K562 (cell line): Measurements from ENCODE around the gene GDF2.

Source experiments
- CHD2 ChIP-seq: IDR thresholded peaks from 2 replicates; pipeline ENCODE4 v1.6.1; 2011; ENCODE audit warnings: low read depth, low read length
- CHD4 ChIP-seq: fragments of 200-600 bp; sonication (generic); IDR thresholded peaks from 3 replicates; pipeline ENCODE4 v1.6.1; 2012; ENCODE audit warnings: low read depth, mild to moderate bottlenecking, mixed read lengths, low read length, inconsistent platforms; ENCODE audit not compliant: insufficient read depth, insufficient replicate concordance, poor library complexity, severe bottlenecking
- SMARCC2 ChIP-seq: fragments of 450-650 bp; IDR thresholded peaks from 2 replicates; pipeline ENCODE4 v1.6.1; 2017; ENCODE audit warnings: antibody characterized with exemption, moderate library complexity, mild to moderate bottlenecking, low read depth
- USF1 ChIP-seq: sonication (generic); formaldehyde crosslinking; IDR thresholded peaks from 2 replicates; pipeline ENCODE4 v1.9.0; 2022; ENCODE audit warnings: mild to moderate bottlenecking, missing genetic modification reagents
- TF ChIP-seq, protein P1 (sequence below), 3 experiments: IDR thresholded peaks in 2 of 3; conservative IDR thresholded peaks in 1 of 3; 2 replicates each; pipeline ENCODE4 v1.5.1; 2011 to 2012; ENCODE audit warnings: low read length in 3 of 3, mild to moderate bottlenecking in 3 of 3, control low read depth in 2 of 3, improper control_type of control experiment in 1 of 3, inconsistent platforms in 1 of 3, low read depth in 1 of 3, mixed read lengths in 1 of 3, moderate library complexity in 1 of 3; ENCODE audit not compliant: insufficient read depth in 2 of 3
- TF ChIP-seq, protein P2 (sequence below), 2 experiments: IDR thresholded peaks in 1 of 2; conservative IDR thresholded peaks in 1 of 2; 2 replicates each; pipeline ENCODE4 v1.6.1; 2016; ENCODE audit warnings: low read depth in 2 of 2, mild to moderate bottlenecking in 1 of 2, missing compliant biosample characterization in 1 of 2, missing genetic modification characterization in 1 of 2, moderate library complexity in 1 of 2

- TF ChIP-seq, protein P1, sequence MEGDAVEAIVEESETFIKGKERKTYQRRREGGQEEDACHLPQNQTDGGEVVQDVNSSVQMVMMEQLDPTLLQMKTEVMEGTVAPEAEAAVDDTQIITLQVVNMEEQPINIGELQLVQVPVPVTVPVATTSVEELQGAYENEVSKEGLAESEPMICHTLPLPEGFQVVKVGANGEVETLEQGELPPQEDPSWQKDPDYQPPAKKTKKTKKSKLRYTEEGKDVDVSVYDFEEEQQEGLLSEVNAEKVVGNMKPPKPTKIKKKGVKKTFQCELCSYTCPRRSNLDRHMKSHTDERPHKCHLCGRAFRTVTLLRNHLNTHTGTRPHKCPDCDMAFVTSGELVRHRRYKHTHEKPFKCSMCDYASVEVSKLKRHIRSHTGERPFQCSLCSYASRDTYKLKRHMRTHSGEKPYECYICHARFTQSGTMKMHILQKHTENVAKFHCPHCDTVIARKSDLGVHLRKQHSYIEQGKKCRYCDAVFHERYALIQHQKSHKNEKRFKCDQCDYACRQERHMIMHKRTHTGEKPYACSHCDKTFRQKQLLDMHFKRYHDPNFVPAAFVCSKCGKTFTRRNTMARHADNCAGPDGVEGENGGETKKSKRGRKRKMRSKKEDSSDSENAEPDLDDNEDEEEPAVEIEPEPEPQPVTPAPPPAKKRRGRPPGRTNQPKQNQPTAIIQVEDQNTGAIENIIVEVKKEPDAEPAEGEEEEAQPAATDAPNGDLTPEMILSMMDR (IDR thresholded peaks at IDR 0.05 in 2 of 3, conservative IDR thresholded peaks at IDR 0.05 in 1 of 3; ENCODE audit: insufficient read depth in 2 of 3, low read depth in 1 of 3, low read length in 3 of 3) = no peak
- no peak for TF ChIP-seq CHD4
- TF ChIP-seq SMARCC2 = no peak
- TF ChIP-seq USF1 = no peak
- no peak for TF ChIP-seq CHD2
- TF ChIP-seq, protein P2, sequence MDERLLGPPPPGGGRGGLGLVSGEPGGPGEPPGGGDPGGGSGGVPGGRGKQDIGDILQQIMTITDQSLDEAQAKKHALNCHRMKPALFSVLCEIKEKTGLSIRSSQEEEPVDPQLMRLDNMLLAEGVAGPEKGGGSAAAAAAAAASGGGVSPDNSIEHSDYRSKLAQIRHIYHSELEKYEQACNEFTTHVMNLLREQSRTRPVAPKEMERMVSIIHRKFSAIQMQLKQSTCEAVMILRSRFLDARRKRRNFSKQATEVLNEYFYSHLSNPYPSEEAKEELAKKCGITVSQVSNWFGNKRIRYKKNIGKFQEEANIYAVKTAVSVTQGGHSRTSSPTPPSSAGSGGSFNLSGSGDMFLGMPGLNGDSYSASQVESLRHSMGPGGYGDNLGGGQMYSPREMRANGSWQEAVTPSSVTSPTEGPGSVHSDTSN (CRISPR knock-in tag; IDR thresholded peaks at IDR 0.05; ENCODE audit: low read depth) = no peak
- TF ChIP-seq, protein P2 (tag; conservative IDR thresholded peaks at IDR 0.05; ENCODE audit: low read depth) = no peak
Measured at GRCh38 chr10:47331491-47331890, 9.2 kb downstream of the GDF2 start.
